Erythroblast (primary cell): ENCODE measurements around the gene ABCB9.

Source experiments
- GATA1 ChIP-seq: IDR thresholded peaks from 2 replicates; pipeline ENCODE4 v1.6.1; 2011; ENCODE audit warnings: low read depth, mild to moderate bottlenecking, control low read depth, low read length, moderate library complexity
- POLR2A ChIP-seq: IDR thresholded peaks from 2 replicates; pipeline ENCODE4 v1.6.1; 2011; ENCODE audit warnings: mild to moderate bottlenecking, low read length

DNA sequence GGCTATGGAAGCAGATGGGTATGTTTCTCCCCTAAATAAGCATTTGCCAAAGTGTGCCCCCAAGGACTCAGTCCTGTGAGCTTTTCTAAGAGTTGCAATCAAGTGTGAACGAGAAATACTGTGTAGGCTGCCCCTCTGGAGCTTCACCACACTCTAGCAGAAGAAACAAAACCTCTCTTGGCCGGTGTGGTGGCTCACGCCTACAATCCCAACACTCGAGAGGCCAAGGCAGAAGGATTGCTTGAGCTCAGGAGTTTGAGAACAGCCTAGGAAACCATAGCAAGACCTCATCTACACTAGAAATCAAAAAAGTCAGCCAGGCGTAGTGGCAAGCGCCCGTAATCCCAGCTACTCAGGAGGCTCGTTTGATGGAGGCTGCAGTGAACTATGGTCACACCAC, 80.1 kb downstream of the ABCB9 start:
- TF ChIP-seq POLR2A (no peak), GATA1 (no peak)
